ENCODE data around the gene ARID2. TPM values are rescaled to one million over a fixed set of nuclear protein-coding genes. Genes with fewer than 3 reads are reported as not detected.

Gene ARID2
- total RNA-seq, 1 experiment from 2014 or later: 72.2 TPM

DNA sequence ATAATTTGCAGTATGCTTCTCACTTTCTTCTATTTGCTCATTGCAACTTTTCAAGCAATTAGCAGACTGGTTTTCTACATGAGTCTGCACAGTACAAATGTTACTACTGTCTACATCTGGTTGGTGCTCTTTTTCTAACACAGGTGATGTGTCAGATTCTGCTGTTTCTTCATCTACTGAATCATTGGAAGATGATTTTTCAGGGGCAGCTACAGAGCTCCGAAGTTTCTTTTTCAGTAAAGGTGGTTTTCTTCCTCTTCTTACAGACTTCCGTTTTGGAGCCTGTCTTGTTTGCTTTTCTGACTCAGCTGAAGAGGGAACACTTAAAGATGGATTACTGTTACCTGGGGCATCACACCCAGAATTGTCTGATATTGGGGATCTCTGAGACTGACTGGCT lies 198.8 kb downstream of the ARID2 start:
- ChIA-PET POLR2A (ENCODE audit: low non-redundant PET) (no interaction called here), CTCF (no interaction called here)
- Histone ChIP-seq H3K9me3 (ENCODE audit: low read depth, low read length, poor library complexity, severe bottlenecking) (no peaks in the 10 kb centered on the region), H3K27ac (ENCODE audit: low read depth, low read length, poor library complexity, severe bottlenecking) (no peak overlapping the region), H3K27me3 (replicated peaks; ENCODE audit: insufficient read depth, low read depth, low read length, poor library complexity) (no peaks in the 10 kb centered on the region), H3K4me1 (ENCODE audit: insufficient read depth, low read length, poor library complexity, severe bottlenecking) (no peaks in the 10 kb centered on the region), H3K36me3 (ENCODE audit: insufficient read depth, low read length, poor library complexity, severe bottlenecking) (peaks cover 66% of the 10 kb centered on the region), H3K4me3 (ENCODE audit: low read depth, low read length, poor library complexity, severe bottlenecking) (no peak overlapping the region)
- DNase-seq (ENCODE audit: low spot score): no peak
- no TSS peak for BruUV-seq (replicated peaks)
- TF ChIP-seq EZH2 (IDR thresholded peaks at IDR 0.05; ENCODE audit: borderline replicate concordance, low read depth, low read length, poor library complexity, severe bottlenecking): no peak
- TF ChIP-seq, protein P1, sequence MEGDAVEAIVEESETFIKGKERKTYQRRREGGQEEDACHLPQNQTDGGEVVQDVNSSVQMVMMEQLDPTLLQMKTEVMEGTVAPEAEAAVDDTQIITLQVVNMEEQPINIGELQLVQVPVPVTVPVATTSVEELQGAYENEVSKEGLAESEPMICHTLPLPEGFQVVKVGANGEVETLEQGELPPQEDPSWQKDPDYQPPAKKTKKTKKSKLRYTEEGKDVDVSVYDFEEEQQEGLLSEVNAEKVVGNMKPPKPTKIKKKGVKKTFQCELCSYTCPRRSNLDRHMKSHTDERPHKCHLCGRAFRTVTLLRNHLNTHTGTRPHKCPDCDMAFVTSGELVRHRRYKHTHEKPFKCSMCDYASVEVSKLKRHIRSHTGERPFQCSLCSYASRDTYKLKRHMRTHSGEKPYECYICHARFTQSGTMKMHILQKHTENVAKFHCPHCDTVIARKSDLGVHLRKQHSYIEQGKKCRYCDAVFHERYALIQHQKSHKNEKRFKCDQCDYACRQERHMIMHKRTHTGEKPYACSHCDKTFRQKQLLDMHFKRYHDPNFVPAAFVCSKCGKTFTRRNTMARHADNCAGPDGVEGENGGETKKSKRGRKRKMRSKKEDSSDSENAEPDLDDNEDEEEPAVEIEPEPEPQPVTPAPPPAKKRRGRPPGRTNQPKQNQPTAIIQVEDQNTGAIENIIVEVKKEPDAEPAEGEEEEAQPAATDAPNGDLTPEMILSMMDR (conservative IDR thresholded peaks at IDR 0.05; ENCODE audit: low read depth, low read length): no peak
- intact Hi-C loops (cut with micrococcal nuclease; ENCODE audit: unreplicated experiment): no loop called here

DNA sequence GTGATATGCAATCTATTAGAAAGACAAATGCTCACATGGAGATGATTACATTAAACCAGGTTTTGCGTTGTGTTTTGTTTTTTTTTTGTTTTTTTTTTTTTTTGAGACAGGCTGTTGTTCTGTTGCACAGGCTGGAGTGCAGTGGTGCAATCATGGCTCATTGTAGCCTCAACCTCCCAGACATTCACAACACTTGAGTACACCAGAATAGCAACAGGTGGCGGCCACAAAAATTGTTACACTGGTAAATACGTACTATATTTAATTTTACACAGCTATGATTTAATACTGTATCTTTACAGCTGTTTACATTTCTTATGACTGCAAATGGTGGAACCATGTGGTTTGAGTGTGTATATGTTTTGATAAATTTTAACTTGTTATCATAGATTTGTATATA lies 200.9 kb downstream of the ARID2 start:
- CTCF ChIA-PET: no interaction called here
- Histone ChIP-seq H3K9me3 (ENCODE audit: low read depth, low read length, poor library complexity, severe bottlenecking) (no peaks in the 10 kb centered on the region), H3K27ac (ENCODE audit: low read depth, low read length, poor library complexity, severe bottlenecking) (no peak overlapping the region), H3K36me3 (ENCODE audit: insufficient read depth, low read length, poor library complexity, severe bottlenecking) (peaks cover 55% of the 10 kb centered on the region), H3K27me3 (replicated peaks; ENCODE audit: insufficient read depth, low read depth, low read length, poor library complexity) (no peaks in the 10 kb centered on the region), H3K4me1 (ENCODE audit: insufficient read depth, low read length, poor library complexity, severe bottlenecking) (peaks cover 17% of the 10 kb centered on the region), H3K4me3 (ENCODE audit: low read depth, low read length, poor library complexity, severe bottlenecking) (no peak overlapping the region)
- BruUV-seq (replicated peaks): no TSS peak
- POLR2A ChIA-PET (ENCODE audit: low non-redundant PET): no interaction called here
- intact Hi-C loops (cut with micrococcal nuclease; ENCODE audit: unreplicated experiment): no loop called here
- DNase-seq (ENCODE audit: low spot score): no peak
- TF ChIP-seq, protein P1 (conservative IDR thresholded peaks at IDR 0.05; ENCODE audit: low read depth, low read length): no peak
- TF ChIP-seq EZH2 (IDR thresholded peaks at IDR 0.05; ENCODE audit: borderline replicate concordance, low read depth, low read length, poor library complexity, severe bottlenecking): no peak

GRCh38 chr12:45933504-45933903 lies 204.0 kb downstream of the ARID2 start:
- no peaks in the 10 kb centered on the region for H3K9me3 ChIP-seq (ENCODE audit: low read depth, low read length, poor library complexity, severe bottlenecking)
- no peak for TF ChIP-seq EZH2 (IDR thresholded peaks at IDR 0.05; ENCODE audit: borderline replicate concordance, low read depth, low read length, poor library complexity, severe bottlenecking)
- TF ChIP-seq, protein P1 (conservative IDR thresholded peaks at IDR 0.05; ENCODE audit: low read depth, low read length): no peak
- peak; percentile 9 for DNase-seq (ENCODE audit: low spot score)
- peak overlapping the region; percentile 15 for H3K27ac ChIP-seq (ENCODE audit: low read depth, low read length, poor library complexity, severe bottlenecking)
- peaks cover 17% of the 10 kb centered on the region for H3K4me1 ChIP-seq (ENCODE audit: insufficient read depth, low read length, poor library complexity, severe bottlenecking)
- peaks cover 32% of the 10 kb centered on the region for H3K36me3 ChIP-seq (ENCODE audit: insufficient read depth, low read length, poor library complexity, severe bottlenecking)
- ChIA-PET CTCF (no interaction called here), POLR2A (ENCODE audit: low non-redundant PET) (no interaction called here)
- no peak overlapping the region for H3K4me3 ChIP-seq (ENCODE audit: low read depth, low read length, poor library complexity, severe bottlenecking)
- BruUV-seq (replicated peaks): no TSS peak
- no peaks in the 10 kb centered on the region for H3K27me3 ChIP-seq (replicated peaks; ENCODE audit: insufficient read depth, low read depth, low read length, poor library complexity)
- intact Hi-C loops (cut with micrococcal nuclease; ENCODE audit: unreplicated experiment): no loop called here
